Measurements from ENCODE around the gene TLK2. TPM values are rescaled to one million over a fixed set of nuclear protein-coding genes. Genes with fewer than 3 reads are reported as not detected.
"Not testable (repeated sequence)": the region's sequence is repeated elsewhere in the genome, so short reads cannot be mapped to it uniquely, and the experiment has no call there.

Gene TLK2
- 89.5 TPM for total RNA-seq
- 10 to 100 TPM in 2 of 4 donors, 1 to 10 TPM in 2; 6.9 to 13.4 (median 10.2) TPM for polyA plus RNA-seq

GRCh38 chr17:62478424-62478879 lies at the start of gene TLK2:
Gene TLK2 (plus strand): TSS chr17:62478825. CDS start chr17:62481126, 2,301 bp downstream.
- peak within 1 kb of the TSS; percentile 91 to 95 (median 94) for H3K4me3 Mint-ChIP-seq
- peaks cover 3% of the 10 kb centered on the region for H3K36me3 Mint-ChIP-seq
- H3K4me1 ChIP-seq (ENCODE audit: control insufficient read depth, insufficient read depth, low read length, poor library complexity, severe bottlenecking): peaks cover 8% of the 10 kb centered on the region
- no peaks in the 10 kb centered on the region for H3K27me3 Mint-ChIP-seq
- DNase-seq (peak; percentile 76 to 89 (median 78)), ATAC-seq (ENCODE audit: low read depth in 2 of 2) (peak; percentile 78)
- no peaks in the 10 kb centered on the region for H3K9me3 ChIP-seq (ENCODE audit: control insufficient read depth in 2 of 2, low read length in 2 of 2)
- no peaks in the 10 kb centered on the region for H3K9me3 Mint-ChIP-seq
- H3K36me3 ChIP-seq (ENCODE audit: control insufficient read depth, insufficient read depth, low read length): peaks cover 3% of the 10 kb centered on the region
- peak within 1 kb of the TSS; percentile 72 for H3K27ac ChIP-seq (ENCODE audit: insufficient read depth, low read length, poor library complexity, severe bottlenecking)
- H3K27ac Mint-ChIP-seq: peak within 1 kb of the TSS; percentile 94 to 98 (median 97)
- H3K4me1 Mint-ChIP-seq: peaks cover 15 to 44% (median 34%) of the 10 kb centered on the region in 4 donors
- peak within 1 kb of the TSS; percentile 66 for H3K4me3 ChIP-seq (ENCODE audit: low read depth, low read length)
- no peaks in the 10 kb centered on the region for H3K27me3 ChIP-seq (ENCODE audit: control insufficient read depth, insufficient read depth, low read length)

GRCh38 chr17:62435251-62435650 lies 43.4 kb upstream of the TLK2 start:
- H3K27me3 Mint-ChIP-seq; H3K4me1 Mint-ChIP-seq; H3K27me3 ChIP-seq (ENCODE audit: control insufficient read depth, insufficient read depth, low read length); H3K4me3 ChIP-seq (ENCODE audit: low read depth, low read length); H3K9me3 ChIP-seq (ENCODE audit: control insufficient read depth in 2 of 2, low read length in 2 of 2); H3K4me1 ChIP-seq (ENCODE audit: control insufficient read depth, insufficient read depth, low read length, poor library complexity, severe bottlenecking); ATAC-seq (ENCODE audit: low read depth in 2 of 2); DNase-seq; H3K36me3 ChIP-seq (ENCODE audit: control insufficient read depth, insufficient read depth, low read length); H3K9me3 Mint-ChIP-seq; H3K27ac Mint-ChIP-seq; H3K27ac ChIP-seq (ENCODE audit: insufficient read depth, low read length, poor library complexity, severe bottlenecking); H3K4me3 Mint-ChIP-seq: not testable (repeated sequence)
- peaks cover 11% of the 10 kb centered on the region for H3K36me3 Mint-ChIP-seq

GRCh38 chr17:62441181-62441580 lies 37.4 kb upstream of the TLK2 start:
- H3K27ac Mint-ChIP-seq; H3K4me1 Mint-ChIP-seq; DNase-seq; H3K4me1 ChIP-seq (ENCODE audit: control insufficient read depth, insufficient read depth, low read length, poor library complexity, severe bottlenecking); H3K27me3 Mint-ChIP-seq; H3K9me3 ChIP-seq (ENCODE audit: control insufficient read depth in 2 of 2, low read length in 2 of 2); H3K27me3 ChIP-seq (ENCODE audit: control insufficient read depth, insufficient read depth, low read length); H3K9me3 Mint-ChIP-seq; H3K4me3 Mint-ChIP-seq; H3K27ac ChIP-seq (ENCODE audit: insufficient read depth, low read length, poor library complexity, severe bottlenecking); ATAC-seq (ENCODE audit: low read depth in 2 of 2); H3K4me3 ChIP-seq (ENCODE audit: low read depth, low read length): not testable (repeated sequence)
- peaks cover 22% of the 10 kb centered on the region for H3K36me3 ChIP-seq (ENCODE audit: control insufficient read depth, insufficient read depth, low read length)
- H3K36me3 Mint-ChIP-seq: peaks cover 28% of the 10 kb centered on the region

- no peaks in the 10 kb centered on the region for H3K27me3 ChIP-seq (ENCODE audit: control insufficient read depth, insufficient read depth, low read length)
- Mint-ChIP-seq H3K27ac (no peak overlapping the region), H3K27me3 (no peaks in the 10 kb centered on the region), H3K36me3 (peaks cover 32% of the 10 kb centered on the region), H3K4me1 (peaks cover 0 to 4% (median 0%) of the 10 kb centered on the region in 4 donors), H3K9me3 (no peaks in the 10 kb centered on the region), H3K4me3 (no peak overlapping the region)
- peaks cover 46% of the 10 kb centered on the region for H3K36me3 ChIP-seq (ENCODE audit: control insufficient read depth, insufficient read depth, low read length)
- ATAC-seq (ENCODE audit: low read depth in 2 of 2): no peak
- H3K9me3 ChIP-seq (ENCODE audit: control insufficient read depth in 2 of 2, low read length in 2 of 2): no peaks in the 10 kb centered on the region
- no peaks in the 10 kb centered on the region for H3K4me1 ChIP-seq (ENCODE audit: control insufficient read depth, insufficient read depth, low read length, poor library complexity, severe bottlenecking)
- H3K4me3 ChIP-seq (ENCODE audit: low read depth, low read length): no peak overlapping the region
- no peak overlapping the region for H3K27ac ChIP-seq (ENCODE audit: insufficient read depth, low read length, poor library complexity, severe bottlenecking)
- no peak for DNase-seq
Observed at GRCh38 chr17:62444063-62444462, 34.6 kb upstream of the TLK2 start.

GRCh38 chr17:62445791-62446190 lies 32.8 kb upstream of the TLK2 start:
- not testable (repeated sequence) for ATAC-seq (ENCODE audit: low read depth in 2 of 2); H3K4me3 Mint-ChIP-seq; H3K9me3 ChIP-seq (ENCODE audit: control insufficient read depth in 2 of 2, low read length in 2 of 2); H3K4me1 ChIP-seq (ENCODE audit: control insufficient read depth, insufficient read depth, low read length, poor library complexity, severe bottlenecking); DNase-seq; H3K4me1 Mint-ChIP-seq; H3K27me3 ChIP-seq (ENCODE audit: control insufficient read depth, insufficient read depth, low read length); H3K27me3 Mint-ChIP-seq; H3K27ac ChIP-seq (ENCODE audit: insufficient read depth, low read length, poor library complexity, severe bottlenecking); H3K4me3 ChIP-seq (ENCODE audit: low read depth, low read length); H3K27ac Mint-ChIP-seq; H3K9me3 Mint-ChIP-seq
- peaks cover 29% of the 10 kb centered on the region for H3K36me3 Mint-ChIP-seq
- H3K36me3 ChIP-seq (ENCODE audit: control insufficient read depth, insufficient read depth, low read length): peaks cover 44% of the 10 kb centered on the region

GRCh38 chr17:62452195-62452594 lies 26.4 kb upstream of the TLK2 start:
- peaks cover 19% of the 10 kb centered on the region for H3K36me3 ChIP-seq (ENCODE audit: control insufficient read depth, insufficient read depth, low read length)
- not testable (repeated sequence) for H3K27me3 ChIP-seq (ENCODE audit: control insufficient read depth, insufficient read depth, low read length); H3K4me3 ChIP-seq (ENCODE audit: low read depth, low read length); H3K4me1 Mint-ChIP-seq; H3K27me3 Mint-ChIP-seq; H3K4me3 Mint-ChIP-seq; H3K27ac Mint-ChIP-seq; ATAC-seq (ENCODE audit: low read depth in 2 of 2); H3K4me1 ChIP-seq (ENCODE audit: control insufficient read depth, insufficient read depth, low read length, poor library complexity, severe bottlenecking); H3K27ac ChIP-seq (ENCODE audit: insufficient read depth, low read length, poor library complexity, severe bottlenecking); H3K9me3 ChIP-seq (ENCODE audit: control insufficient read depth in 2 of 2, low read length in 2 of 2); DNase-seq; H3K9me3 Mint-ChIP-seq
- peaks cover 11% of the 10 kb centered on the region for H3K36me3 Mint-ChIP-seq

GRCh38 chr17:62453041-62453440 lies 25.6 kb upstream of the TLK2 start:
- not testable (repeated sequence) for H3K27ac Mint-ChIP-seq

GRCh38 chr17:62453656-62454055 lies 25.0 kb upstream of the TLK2 start:
- peak in 1 of 3 donors; percentile 40 for DNase-seq
- not testable (repeated sequence) for H3K27me3 ChIP-seq (ENCODE audit: control insufficient read depth, insufficient read depth, low read length); H3K27ac ChIP-seq (ENCODE audit: insufficient read depth, low read length, poor library complexity, severe bottlenecking); H3K27me3 Mint-ChIP-seq; H3K36me3 Mint-ChIP-seq; H3K9me3 Mint-ChIP-seq; H3K4me3 Mint-ChIP-seq; ATAC-seq (ENCODE audit: low read depth in 2 of 2); H3K36me3 ChIP-seq (ENCODE audit: control insufficient read depth, insufficient read depth, low read length); H3K9me3 ChIP-seq (ENCODE audit: control insufficient read depth in 2 of 2, low read length in 2 of 2); H3K4me1 ChIP-seq (ENCODE audit: control insufficient read depth, insufficient read depth, low read length, poor library complexity, severe bottlenecking); H3K4me3 ChIP-seq (ENCODE audit: low read depth, low read length)
- peaks cover 8 to 10% (median 9%) of the 10 kb centered on the region in 4 donors for H3K4me1 Mint-ChIP-seq
- peak overlapping the region; percentile 3 to 60 (median 48) for H3K27ac Mint-ChIP-seq

More at GRCh38 chr17:62453041-62453440, 25.6 kb upstream of the TLK2 start:
- H3K27me3 Mint-ChIP-seq; H3K9me3 ChIP-seq (ENCODE audit: control insufficient read depth in 2 of 2, low read length in 2 of 2); H3K9me3 Mint-ChIP-seq; H3K4me3 Mint-ChIP-seq; H3K4me1 ChIP-seq (ENCODE audit: control insufficient read depth, insufficient read depth, low read length, poor library complexity, severe bottlenecking); H3K36me3 Mint-ChIP-seq; H3K4me1 Mint-ChIP-seq; H3K27me3 ChIP-seq (ENCODE audit: control insufficient read depth, insufficient read depth, low read length); ATAC-seq (ENCODE audit: low read depth in 2 of 2); DNase-seq; H3K27ac ChIP-seq (ENCODE audit: insufficient read depth, low read length, poor library complexity, severe bottlenecking); H3K4me3 ChIP-seq (ENCODE audit: low read depth, low read length): not testable (repeated sequence)
- H3K36me3 ChIP-seq (ENCODE audit: control insufficient read depth, insufficient read depth, low read length): peaks cover 10% of the 10 kb centered on the region

Measured in CD4-positive, CD25-positive, alpha-beta regulatory T cell (primary cell).